Thyroid gland (tissue), 4 donors: Measurements from ENCODE around the gene CAMTA1. TPM values are rescaled to one million over a fixed set of nuclear protein-coding genes. Genes with fewer than 3 reads are reported as not detected.

Source experiments
- DNase-seq, 2 donors: peaks; one replicate each; pipeline ENCODE4 v3.0.0-alpha.2; 2019
- H3K27ac ChIP-seq, 3 donors: fragments of 200-600 bp; sonication (generic); 1 replicate in 2 of 3; 2 replicates in 1 of 3; pipeline ENCODE4 v1.5.1; 2016 to 2019; ENCODE audit warnings: mild to moderate bottlenecking in 1 of 3, moderate library complexity in 1 of 3
- H3K27me3 ChIP-seq: fragments of 200-600 bp; sonication (generic); one replicate; pipeline ENCODE4 v1.5.1; 2019
- H3K36me3 ChIP-seq, 2 donors: fragments of 200-600 bp; sonication (generic); one replicate each; pipeline ENCODE4 v1.5.1; 2016 to 2019
- H3K4me1 ChIP-seq, 2 donors: fragments of 200-600 bp; sonication (generic); one replicate each; pipeline ENCODE4 v1.5.1; 2017 to 2019
- H3K4me3 ChIP-seq, 3 donors: fragments of 200-600 bp; sonication (generic); replicated peaks in 1 of 3; 1 replicate in 2 of 3; 2 replicates in 1 of 3; pipeline ENCODE4 v1.5.1; 2016; ENCODE audit warnings: mild to moderate bottlenecking in 1 of 3
- H3K9me3 ChIP-seq: fragments of 200-600 bp; sonication (generic); one replicate; pipeline ENCODE4 v1.5.1; 2017
- CTCF ChIP-seq, 6 experiments: fragments of 200-600 bp in 3 of 6; fragments of 450-650 bp in 3 of 6; sonication (generic) in 3 of 6; IDR thresholded peaks; one replicate each; pipeline ENCODE4 v1.5.1; 2016 to 2019; ENCODE audit warnings: antibody characterized with exemption in 6 of 6, mild to moderate bottlenecking in 2 of 6, inconsistent platforms in 1 of 6, moderate library complexity in 1 of 6
- POLR2A ChIP-seq, 2 donors: fragments of 450-650 bp; IDR thresholded peaks; one replicate each; pipeline ENCODE4 v1.6.1; 2017; ENCODE audit warnings: antibody characterized with exemption in 2 of 2, mild to moderate bottlenecking in 2 of 2, moderate library complexity in 1 of 2
- WGBS, 2 donors: methylation state at CpG; one replicate each; pipeline ENCODE4 v1.1.5; 2017; 5-methylcytosine and 5-hydroxymethylcytosine counted together
- intact Hi-C: fragments of 100-400 bp; cut with DNase I; formaldehyde crosslinking; loops from one replicate; pipeline ENCODE4 v1.15.1; 2023
- total RNA-seq, 4 donors: library from RNA; depleted of rRNA; stranded (reverse); fragments of >200 nt; gene quantifications; one replicate each; pipeline ENCODE4 v1.2.3, GENCODE V29; 2016

Gene CAMTA1
- total RNA-seq, 4 donors from 2014 or later = 63.9 to 124 (median 101) TPM

- H3K4me1 ChIP-seq = no peaks in the 10 kb centered on the region
- TF ChIP-seq POLR2A (IDR thresholded peaks at IDR 0.05) (no peak), CTCF (IDR thresholded peaks at IDR 0.05) (no peak)
- H3K27me3 ChIP-seq = no peaks in the 10 kb centered on the region
- H3K9me3 ChIP-seq = no peaks in the 10 kb centered on the region
- intact Hi-C loops = no loop called here
- H3K27ac ChIP-seq = no peak overlapping the region
- no peaks in the 10 kb centered on the region for H3K36me3 ChIP-seq
- no peak for DNase-seq
- WGBS, 2 donors = 82 to 85% methylated on average over 4 to 9 of the region's 9 CpGs
- H3K4me3 ChIP-seq = no peak overlapping the region
Observed at GRCh38 chr1:7610936-7611335, 825.7 kb downstream of the CAMTA1 start.

GRCh38 chr1:7611421-7612010 is 826.3 kb downstream of the CAMTA1 start:
- Histone ChIP-seq H3K27me3 (no peaks in the 10 kb centered on the region), H3K36me3 (no peaks in the 10 kb centered on the region), H3K4me3 (no peak overlapping the region), H3K27ac (no peak overlapping the region), H3K4me1 (no peaks in the 10 kb centered on the region), H3K9me3 (no peaks in the 10 kb centered on the region)
- no peak for DNase-seq
- intact Hi-C loops = no loop called here
- WGBS, 2 donors = 72 to 84% methylated on average over 6 to 8 of the region's 9 CpGs
- TF ChIP-seq POLR2A (IDR thresholded peaks at IDR 0.05) (no peak), CTCF (IDR thresholded peaks at IDR 0.05) (no peak)

- intact Hi-C loops = no loop called here
- Histone ChIP-seq H3K36me3 (no peaks in the 10 kb centered on the region), H3K27ac (no peak overlapping the region), H3K4me3 (no peak overlapping the region), H3K9me3 (no peaks in the 10 kb centered on the region), H3K4me1 (no peaks in the 10 kb centered on the region), H3K27me3 (no peaks in the 10 kb centered on the region)
- no peak for DNase-seq
- WGBS, 2 donors = 74 to 85% methylated on average over 18 of the region's 18 CpGs
- TF ChIP-seq POLR2A (IDR thresholded peaks at IDR 0.05) (no peak), CTCF (IDR thresholded peaks at IDR 0.05) (no peak)
Observed at GRCh38 chr1:7613106-7613850, 828.0 kb downstream of the CAMTA1 start.

- H3K4me3 ChIP-seq = no peak overlapping the region
- no peaks in the 10 kb centered on the region for H3K4me1 ChIP-seq
- DNase-seq = no peak
- no peaks in the 10 kb centered on the region for H3K36me3 ChIP-seq
- no peaks in the 10 kb centered on the region for H3K9me3 ChIP-seq
- intact Hi-C loops = no loop called here
- H3K27me3 ChIP-seq = no peaks in the 10 kb centered on the region
- 81 to 86% methylated on average over 4 of the region's 4 CpGs for WGBS, 2 donors
- TF ChIP-seq CTCF (IDR thresholded peaks at IDR 0.05) (no peak), POLR2A (IDR thresholded peaks at IDR 0.05) (no peak)
- no peak overlapping the region for H3K27ac ChIP-seq
Observed at GRCh38 chr1:7613851-7614205, 828.6 kb downstream of the CAMTA1 start.

GRCh38 chr1:7614576-7615074 is 829.4 kb downstream of the CAMTA1 start:
- no peak for TF ChIP-seq CTCF (IDR thresholded peaks at IDR 0.05)
- no peak for TF ChIP-seq POLR2A (IDR thresholded peaks at IDR 0.05)
- 72 to 76% methylated on average over 9 of the region's 9 CpGs for WGBS, 2 donors
- H3K36me3 ChIP-seq = no peaks in the 10 kb centered on the region
- H3K27ac ChIP-seq = no peak overlapping the region
- DNase-seq = no peak
- no peaks in the 10 kb centered on the region for H3K4me1 ChIP-seq
- no peaks in the 10 kb centered on the region for H3K9me3 ChIP-seq
- no peak overlapping the region for H3K4me3 ChIP-seq
- intact Hi-C loops = no loop called here
- no peaks in the 10 kb centered on the region for H3K27me3 ChIP-seq
